Amniotic stem cell (primary cell): ENCODE data around the gene B3GNT4.
"Not testable (repeated sequence)": the region's sequence is repeated elsewhere in the genome, so short reads cannot be mapped to it uniquely, and the experiment has no call there.

ENCODE experiments used
- DNase-seq: peaks from one replicate; lab custom pipeline; 2025; lab: John Stamatoyannopoulos, UW

The B3GNT4 gene

GRCh38 chr12:122189626-122190475 lies 13.7 kb upstream of the B3GNT4 start:
- no peak for DNase-seq

- DNase-seq, result no peak
Measured at GRCh38 chr12:122190842-122191668, 12.5 kb upstream of the B3GNT4 start.

- DNase-seq, result no peak
Measured at GRCh38 chr12:122192441-122192840, 11.1 kb upstream of the B3GNT4 start.

GRCh38 chr12:122194804-122195203 lies 8.7 kb upstream of the B3GNT4 start:
- no peak for DNase-seq

GRCh38 chr12:122195405-122195804 lies 8.1 kb upstream of the B3GNT4 start:
- no peak for DNase-seq

GRCh38 chr12:122197612-122197966 lies 5.9 kb upstream of the B3GNT4 start:
- no peak for DNase-seq

- no peak for DNase-seq
Measured at GRCh38 chr12:122199484-122200355, 3.8 kb upstream of the B3GNT4 start.

GRCh38 chr12:122200541-122201175 lies 2.9 kb upstream of the B3GNT4 start:
- DNase-seq, result no peak

GRCh38 chr12:122201381-122201780 lies 2.1 kb upstream of the B3GNT4 start:
- DNase-seq, result no peak

GRCh38 chr12:122202017-122202416 lies 1.5 kb upstream of the B3GNT4 start:
- no peak for DNase-seq

GRCh38 chr12:122202811-122203210 lies 698 bp upstream of the B3GNT4 start:
- not testable (repeated sequence) for DNase-seq

- DNase-seq, result no peak
Measured at GRCh38 chr12:122204167-122205052, 901 bp downstream of the B3GNT4 start.

- no peak for DNase-seq
Measured at GRCh38 chr12:122205053-122205925, 1.8 kb downstream of the B3GNT4 start.

GRCh38 chr12:122206111-122206881 lies 2.8 kb downstream of the B3GNT4 start:
- no peak for DNase-seq

GRCh38 chr12:122206976-122207375 lies 3.5 kb downstream of the B3GNT4 start:
- DNase-seq, result no peak

- DNase-seq, result no peak
Measured at GRCh38 chr12:122207391-122207790, 3.9 kb downstream of the B3GNT4 start.

GRCh38 chr12:122208073-122208820 lies 4.7 kb downstream of the B3GNT4 start:
- DNase-seq, result no peak

GRCh38 chr12:122215771-122216170 lies 12.3 kb downstream of the B3GNT4 start:
- no peak for DNase-seq
